ENCODE data around the gene HECTD1.
"Not testable (repeated sequence)": the region's sequence is repeated elsewhere in the genome, so short reads cannot be mapped to it uniquely, and the experiment has no call there.

Gene HECTD1

DNA sequence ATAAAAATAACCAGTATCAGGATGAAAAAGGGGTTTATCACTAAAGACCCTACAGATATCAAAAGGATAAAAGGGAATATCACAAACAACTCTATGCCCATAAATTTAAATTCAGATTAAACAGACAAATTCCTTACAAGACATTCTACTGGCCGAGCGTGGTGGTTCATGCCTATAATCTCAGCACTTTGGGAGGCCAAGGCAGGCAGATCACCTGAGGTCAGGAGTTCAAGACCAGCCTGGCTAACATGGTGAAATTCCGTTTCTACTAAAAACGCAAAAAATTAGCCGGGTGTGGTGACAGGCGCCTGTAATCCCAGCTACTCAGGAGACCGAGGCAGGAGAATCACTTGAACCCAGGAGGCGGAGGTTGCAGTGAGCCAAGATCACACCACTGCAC lies 15.0 kb downstream of the HECTD1 start:
- DNase-seq = not testable (repeated sequence)

DNA sequence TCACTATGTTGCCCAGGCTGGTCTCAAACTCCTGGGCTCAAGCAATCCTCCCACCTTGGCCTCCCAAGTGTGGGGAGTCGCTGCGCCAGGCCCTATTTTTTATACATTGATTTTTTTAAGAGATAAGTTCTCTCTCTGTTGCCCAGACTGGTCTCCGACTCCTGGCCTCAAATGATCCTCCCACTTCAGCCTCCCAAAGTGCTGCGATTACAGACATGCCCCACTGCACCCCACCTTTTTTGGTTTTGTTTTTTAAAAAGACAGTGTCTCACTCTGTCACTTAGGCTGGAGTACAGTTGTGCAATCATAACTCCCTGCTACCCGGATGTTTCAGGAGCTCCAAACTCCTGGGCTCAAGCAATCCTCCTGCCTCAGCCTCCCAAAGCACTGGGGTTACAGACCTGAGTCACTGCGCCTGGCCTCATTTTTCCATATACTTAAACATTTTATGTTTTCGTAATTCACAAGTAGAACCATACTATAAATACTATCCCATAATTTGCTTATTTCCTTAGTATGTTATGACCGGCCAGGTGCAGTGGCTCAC lies 16.8 kb downstream of the HECTD1 start:
- no peak for DNase-seq

DNA sequence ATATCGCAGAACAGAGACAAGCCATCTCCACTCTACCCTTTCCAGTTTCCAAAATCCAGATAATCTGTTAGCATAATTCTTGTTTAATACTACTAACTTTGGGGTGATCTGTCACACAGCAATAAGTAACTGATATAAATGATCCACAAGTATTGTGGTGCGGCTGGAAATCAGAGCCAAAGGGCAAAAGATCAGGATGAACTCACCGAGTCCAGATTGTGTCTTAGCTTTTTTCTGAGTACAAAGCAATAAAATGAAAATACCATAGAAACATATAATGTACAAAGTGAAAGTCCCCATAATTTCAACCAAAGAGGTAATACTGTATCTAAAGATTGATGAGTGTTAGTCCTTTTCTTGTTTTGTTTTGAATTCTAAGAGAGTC lies 17.4 kb downstream of the HECTD1 start:
- DNase-seq = no peak

DNA sequence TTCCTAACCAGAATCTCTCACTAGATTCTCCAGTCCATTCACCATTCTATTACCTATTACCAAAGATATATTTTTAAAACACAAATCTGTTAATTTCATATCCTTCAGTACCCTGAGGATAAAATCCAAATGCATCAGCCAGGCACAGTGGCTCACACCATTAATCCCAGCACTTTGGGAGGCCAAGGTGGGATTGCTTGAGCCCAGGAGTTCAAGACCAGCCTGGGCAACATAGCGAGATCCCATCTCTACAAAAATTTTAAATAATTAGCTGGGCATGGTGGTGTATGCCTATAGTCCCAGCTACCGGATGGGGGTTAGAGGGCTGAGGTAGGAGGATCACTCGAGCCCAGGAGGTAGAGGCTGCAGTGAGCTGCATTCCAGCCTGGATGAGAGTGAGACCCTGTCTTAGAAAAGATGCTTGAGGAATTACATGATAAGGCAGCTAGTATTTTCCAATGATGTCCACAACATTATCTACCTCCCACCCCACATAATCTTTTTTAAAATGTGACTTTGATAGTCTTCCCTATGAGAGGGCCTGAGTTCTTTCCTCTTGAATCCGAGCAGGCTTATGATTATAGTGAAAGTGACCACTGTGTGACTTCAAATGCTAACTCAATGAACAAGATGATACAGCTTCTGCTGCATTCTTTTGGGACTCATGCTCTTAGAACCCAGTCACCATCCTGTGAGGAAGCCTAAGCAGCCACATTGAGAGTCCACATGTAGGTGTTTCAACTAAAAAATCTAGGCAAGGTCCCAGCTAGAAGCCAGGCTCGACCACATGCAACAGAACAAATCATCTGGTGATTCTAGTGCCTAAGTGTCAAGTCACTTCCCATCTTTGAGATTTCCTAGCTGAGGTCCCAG lies 18.0 kb downstream of the HECTD1 start:
- no peak for DNase-seq

DNA sequence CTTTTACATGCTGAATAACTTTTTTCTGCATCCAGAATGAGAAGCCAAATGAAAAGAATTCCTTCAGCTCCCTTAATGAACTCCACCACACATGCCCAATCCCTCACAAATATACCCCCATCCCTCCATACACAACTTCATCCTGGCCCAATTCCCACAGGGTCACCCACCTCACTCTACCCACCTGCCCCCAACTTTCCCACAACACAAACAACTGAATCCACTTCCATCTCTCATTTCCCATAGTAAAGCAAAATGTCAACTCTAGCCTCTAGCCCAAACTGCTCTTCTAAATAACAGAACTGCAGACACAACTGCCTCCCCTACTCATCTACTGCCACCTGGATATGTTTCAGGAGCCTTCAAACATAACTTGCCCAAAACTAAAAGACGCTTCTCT lies 18.8 kb downstream of the HECTD1 start:
- DNase-seq = no peak

DNA sequence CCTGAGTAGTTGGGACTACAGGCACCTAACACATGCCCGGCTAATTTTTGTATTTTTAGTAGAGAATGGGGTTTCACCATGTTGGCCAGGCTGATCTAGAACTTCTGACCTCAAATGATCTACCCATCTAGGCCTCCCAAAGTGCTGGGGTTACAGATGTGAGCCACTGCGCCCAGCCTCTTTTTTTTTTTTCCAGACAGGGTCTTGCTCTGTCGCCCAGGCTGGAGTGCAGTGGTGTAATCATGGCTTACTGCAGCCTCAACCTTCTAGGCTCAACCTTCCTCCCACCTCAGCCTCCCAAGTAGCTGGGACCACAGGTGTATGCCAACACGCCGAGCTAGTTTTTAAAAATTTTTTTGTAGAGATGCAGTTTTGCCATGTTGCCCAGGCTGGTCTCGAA lies 25.6 kb downstream of the HECTD1 start:
- not testable (repeated sequence) for DNase-seq

DNA sequence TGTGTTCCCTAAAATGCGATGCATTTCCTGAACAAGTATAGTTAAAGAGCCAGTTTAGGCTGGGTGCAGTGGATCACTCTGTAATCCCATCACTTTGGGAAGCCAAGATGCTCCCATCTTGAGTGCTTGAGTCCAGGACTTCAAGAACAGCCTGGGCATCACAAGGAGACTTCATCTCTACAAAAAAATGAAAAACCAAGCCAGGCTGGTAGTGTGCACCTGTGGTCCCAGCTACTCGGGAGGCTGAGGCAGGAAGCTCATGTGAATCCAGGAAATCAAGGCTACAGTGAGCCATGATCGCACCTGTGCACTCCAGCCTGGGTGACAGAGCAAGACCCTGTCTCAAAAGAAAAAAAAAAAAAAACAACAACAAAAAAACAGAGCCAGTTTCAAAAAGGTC lies 26.3 kb downstream of the HECTD1 start:
- no peak for DNase-seq

DNA sequence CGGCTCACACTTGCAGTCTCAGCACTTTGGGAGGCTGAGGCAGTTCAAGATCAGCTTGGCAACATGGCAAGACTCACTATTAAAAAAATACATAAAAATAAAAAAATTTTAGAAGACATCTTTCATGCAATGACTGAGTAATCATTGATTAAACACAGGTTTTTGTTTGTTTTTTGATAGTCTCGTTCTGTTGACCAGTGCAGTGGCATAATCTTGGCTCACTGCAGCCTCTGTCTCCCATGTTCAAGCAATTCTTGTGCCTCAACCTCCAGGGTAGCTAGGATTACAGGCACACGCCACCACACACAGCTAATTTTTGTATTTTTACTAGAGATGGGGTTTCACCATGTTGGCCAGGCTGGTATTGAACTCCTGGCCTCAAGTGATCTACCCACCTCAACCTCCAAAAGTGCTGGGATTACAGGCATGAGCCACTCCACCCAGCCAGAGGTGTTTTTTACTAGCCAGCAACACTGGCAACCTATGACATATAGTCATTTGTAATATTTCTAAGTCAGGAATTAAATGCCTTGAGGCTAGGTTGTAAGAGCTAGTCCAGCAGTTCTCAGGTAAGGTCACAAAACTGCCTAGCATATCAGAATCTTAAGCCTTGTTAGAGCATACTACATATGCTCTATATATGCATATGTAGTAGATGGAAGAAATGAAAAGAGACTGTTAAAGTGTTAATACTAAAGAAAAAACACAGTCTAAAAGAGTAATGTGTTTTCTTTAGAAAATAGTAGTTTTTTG lies 27.1 kb downstream of the HECTD1 start:
- DNase-seq = no peak

DNA sequence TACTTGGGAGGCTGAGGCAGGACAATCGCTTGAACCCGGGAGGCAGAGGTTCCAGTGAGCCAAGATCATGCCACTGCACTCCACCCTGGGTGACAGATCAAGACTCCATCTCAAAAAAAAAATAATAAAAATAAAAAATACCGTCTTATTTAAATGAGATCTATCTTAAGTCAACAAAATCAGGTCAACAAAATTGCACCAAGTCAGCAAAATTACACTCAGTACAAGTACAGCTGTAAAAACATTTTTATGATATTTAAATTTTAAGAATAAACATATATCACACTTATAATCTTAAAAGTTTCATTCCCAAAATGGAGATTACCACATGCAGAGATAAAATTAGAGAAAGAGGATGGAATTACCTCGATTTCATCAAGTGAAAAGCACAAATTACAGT lies 33.2 kb downstream of the HECTD1 start:
- DNase-seq = no peak

DNA sequence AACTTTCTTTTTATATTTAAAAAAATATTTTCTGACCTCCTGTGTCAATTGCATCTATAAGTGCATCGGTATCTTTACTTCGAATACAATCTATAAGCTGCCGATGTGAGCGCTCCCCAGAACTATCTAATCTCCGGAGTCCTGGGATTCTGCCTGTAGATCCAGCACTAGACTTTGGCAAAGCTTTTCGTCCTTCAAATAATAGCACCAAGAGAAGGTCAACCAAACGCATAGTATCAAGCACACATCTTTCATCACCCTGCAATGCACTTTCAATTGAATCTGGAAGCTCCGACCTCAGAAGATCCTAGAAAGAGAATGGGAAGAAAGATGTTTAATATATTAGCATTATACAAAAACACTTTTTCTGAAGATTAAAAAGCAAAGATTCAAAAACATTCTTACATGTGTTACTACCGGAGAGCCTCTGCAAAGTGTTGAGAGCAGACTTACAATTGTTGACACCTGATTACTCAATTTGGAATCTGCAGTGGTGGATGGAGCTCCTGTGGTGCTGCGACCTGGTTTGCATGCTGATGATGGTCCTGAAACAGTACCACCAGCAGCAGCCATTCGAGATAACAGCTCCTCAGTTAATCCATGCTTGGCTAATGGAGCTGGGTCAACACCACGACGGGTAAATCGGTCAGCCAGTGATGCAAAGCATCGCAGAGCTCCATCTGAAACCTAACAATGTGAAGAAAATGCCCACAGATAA lies 34.3 kb downstream of the HECTD1 start:
- DNase-seq = no peak

DNA sequence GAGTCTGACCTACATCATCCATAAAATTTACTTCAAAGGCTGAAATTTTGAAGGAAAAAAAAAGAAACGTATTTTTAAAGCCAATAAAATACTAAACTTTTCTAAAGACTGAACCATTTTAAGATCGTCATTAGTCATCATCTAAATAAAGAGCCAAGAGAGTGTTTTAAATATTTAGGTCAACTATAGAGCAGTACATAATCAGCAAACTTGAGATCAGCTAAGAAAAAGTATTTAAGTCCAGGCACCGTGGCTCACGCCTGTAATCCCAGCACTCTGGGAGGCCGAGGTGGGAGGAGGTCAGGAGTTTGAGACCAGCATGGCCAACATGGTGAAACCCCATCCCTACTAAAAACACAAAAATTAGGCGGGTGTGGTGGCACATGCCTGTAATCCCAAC lies 35.5 kb downstream of the HECTD1 start:
- no peak for DNase-seq

DNA sequence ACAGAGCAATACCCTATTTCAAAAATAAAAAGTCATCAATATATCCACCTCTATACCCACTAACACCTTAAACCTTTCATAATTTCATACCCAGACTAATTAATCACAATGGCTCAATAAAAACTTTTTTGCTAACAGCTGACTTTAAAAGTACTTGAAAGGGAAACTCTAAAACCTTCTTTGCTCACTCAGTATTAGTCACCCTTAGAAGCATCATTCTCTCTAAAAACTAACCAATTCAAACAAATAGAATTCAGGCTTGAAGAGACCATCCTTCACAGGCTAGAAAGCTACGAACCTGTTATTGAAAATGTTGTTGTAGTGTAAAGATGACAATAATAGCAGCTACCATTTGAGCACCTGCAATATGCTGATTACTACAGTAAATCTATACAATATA lies 37.2 kb downstream of the HECTD1 start:
- DNase-seq = no peak

DNA sequence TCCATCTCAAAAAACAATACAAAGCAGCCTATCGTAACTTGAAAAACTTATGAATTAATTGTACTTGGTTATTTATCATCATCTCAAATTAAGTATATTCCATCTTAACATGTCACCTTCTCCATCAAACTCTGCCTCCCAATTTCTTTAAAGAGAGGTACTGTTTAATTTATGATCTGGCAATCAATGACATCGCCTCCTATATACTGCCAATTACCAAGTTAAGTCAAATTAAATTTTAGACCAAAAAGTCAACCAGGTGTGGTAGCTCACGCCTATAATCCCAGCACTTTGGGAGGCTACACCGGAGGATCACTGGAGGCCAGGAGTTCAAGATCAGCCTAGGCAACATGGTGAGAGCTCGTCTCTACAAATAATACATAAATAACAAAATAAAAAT lies 37.7 kb downstream of the HECTD1 start:
- DNase-seq = no peak

DNA sequence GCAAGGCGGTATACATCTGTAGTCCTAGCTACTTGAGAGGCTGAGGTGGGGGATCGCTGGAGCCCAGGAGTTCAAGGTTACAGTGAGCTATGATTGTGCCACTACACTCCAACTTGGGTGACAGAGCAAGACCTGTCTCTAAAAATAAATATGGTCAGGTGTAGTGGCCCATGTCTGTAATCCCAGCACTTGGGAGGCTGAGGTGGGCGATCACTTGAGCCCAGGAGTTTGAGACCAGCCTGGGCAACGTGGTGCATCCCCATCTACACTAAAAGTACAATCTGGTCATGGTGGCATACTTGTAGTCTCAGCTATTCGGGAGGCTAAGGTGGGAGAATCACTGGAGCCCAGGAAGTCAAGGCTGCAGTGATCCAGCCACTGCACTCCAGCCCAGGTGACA lies 40.6 kb downstream of the HECTD1 start:
- DNase-seq = no peak

DNA sequence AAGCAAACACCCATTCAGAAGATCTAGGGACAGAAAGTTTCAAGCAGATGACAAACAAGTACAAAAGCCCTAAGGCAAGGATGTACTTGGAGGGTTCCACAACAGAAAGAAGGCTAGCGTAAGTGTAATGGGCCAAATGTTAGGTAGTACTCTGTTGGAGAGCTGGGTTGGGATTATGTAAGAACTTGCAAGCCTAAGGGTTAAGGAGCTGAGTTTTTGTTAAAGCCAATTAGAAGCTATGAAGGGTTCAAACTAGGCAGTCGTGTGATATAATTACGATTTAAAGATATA lies 41.4 kb downstream of the HECTD1 start:
- DNase-seq = no peak

DNA sequence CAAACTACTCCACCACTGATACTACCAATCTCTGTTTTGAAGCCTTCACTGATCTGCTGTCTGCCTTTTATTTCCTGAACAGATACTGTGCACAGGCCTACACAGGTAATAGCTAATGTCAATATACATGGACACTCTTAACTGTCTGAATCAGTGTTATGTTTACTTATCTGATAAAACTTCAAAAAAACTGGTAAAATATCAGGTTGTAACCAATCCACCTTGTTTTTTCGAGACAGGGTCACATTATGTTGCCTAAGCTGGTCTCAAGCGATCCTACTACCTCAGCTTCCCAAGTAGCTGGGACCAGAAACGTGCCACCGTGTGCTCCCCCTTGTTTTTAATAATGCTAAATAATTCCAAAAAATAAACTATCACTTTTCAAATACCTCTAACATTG lies 43.5 kb downstream of the HECTD1 start:
- no peak for DNase-seq

DNA sequence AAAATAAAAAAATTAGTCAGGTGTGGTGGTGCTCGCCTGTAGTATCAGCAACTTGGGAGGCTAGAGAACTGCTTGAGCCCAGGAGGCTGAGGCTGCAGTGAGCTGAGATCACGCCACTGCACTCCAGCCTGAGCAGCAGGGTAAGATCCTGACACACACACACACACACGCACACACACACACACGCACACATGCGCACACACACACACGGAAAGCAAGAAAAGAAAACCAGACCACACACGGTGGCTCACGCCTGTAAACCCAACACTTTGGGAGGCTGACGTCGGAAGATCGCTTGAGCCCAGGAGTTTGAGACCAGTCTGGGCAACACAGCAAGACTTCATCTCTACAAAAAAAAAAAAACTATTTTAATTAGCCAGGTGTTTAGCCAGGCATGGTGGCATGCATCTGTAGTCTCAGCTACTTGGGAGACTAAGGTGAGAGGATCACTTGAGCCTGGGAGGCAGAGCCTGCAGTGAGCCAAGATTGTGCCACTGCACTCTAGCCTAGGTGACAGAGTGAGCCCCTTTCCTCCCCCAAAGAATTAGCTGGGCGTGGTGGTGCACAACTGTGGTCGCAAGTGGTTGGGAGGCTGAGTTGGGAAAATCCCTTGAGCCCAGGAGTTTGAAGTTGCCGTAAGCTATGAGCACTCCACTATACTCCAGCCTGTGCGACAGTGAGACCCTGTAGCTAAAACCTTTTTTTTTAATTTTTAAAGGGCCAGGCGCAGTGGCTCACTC lies 44.5 kb downstream of the HECTD1 start:
- DNase-seq = no peak

DNA sequence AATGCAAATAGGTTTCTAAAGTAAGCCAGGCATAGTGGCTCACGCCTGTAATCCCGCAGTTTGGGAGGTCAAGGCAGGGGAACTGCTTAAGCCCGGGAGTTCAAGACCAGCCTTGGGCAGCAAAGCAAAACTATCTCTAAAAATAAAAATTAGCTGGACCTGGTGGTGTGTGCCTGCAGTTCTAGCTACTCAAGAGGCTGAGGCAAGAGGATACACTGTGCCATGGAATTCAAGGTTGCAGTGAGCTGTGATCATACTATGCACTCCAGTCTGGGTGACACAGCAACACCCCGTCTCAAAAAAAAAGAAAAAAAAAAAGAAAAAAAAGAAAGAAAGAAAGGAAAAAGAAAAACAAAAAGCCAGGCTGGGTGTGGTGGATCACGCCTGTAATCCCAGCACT lies 46.3 kb downstream of the HECTD1 start:
- DNase-seq = no peak

DNA sequence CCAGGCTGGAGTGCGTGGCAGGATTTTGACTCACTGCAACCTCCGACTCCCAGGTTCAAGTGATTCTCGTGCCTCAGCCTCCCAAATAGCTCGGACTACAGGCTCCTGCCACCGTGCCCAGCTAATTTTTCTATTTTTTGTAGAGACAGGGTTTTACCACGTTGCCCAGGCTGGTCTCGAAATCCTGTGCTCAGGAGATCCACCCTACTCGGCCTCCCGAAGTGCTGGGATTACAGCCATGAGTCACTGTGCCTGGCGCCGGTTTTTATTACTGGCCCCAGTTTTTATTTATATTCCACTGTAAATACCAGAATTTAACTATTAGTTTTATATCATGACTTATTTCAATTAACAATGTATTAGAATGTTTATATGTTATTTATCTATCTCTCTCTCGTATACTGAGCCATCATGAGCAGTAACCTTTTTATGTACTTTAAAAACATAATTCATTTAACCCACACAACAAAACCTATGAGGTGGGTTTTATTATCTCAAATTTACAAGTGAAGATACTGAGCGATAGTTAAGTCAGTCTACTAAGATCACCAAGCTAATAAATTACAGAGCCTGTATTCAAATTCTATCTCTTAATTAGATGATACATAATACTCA lies 47.8 kb downstream of the HECTD1 start:
- DNase-seq = no peak

DNA sequence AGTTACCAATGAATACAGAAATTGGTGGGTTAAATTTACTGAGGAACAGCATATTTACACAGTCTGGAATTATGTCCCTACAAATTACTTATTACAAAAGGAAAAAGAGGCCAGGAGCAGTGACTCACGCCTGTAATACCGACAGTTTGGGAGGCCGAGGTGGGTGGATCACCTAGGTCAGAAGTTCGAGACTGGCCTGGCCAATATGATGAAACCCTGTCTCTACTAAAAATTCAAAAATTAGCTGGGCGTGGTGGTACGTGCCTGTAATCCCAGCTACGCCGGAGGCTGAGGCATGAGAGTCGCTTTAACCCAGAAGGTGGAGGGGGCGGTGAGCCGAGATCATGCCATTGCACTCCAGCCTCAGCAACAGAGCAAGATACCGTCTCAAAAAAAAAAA lies 52.6 kb downstream of the HECTD1 start:
- no peak for DNase-seq

DNA sequence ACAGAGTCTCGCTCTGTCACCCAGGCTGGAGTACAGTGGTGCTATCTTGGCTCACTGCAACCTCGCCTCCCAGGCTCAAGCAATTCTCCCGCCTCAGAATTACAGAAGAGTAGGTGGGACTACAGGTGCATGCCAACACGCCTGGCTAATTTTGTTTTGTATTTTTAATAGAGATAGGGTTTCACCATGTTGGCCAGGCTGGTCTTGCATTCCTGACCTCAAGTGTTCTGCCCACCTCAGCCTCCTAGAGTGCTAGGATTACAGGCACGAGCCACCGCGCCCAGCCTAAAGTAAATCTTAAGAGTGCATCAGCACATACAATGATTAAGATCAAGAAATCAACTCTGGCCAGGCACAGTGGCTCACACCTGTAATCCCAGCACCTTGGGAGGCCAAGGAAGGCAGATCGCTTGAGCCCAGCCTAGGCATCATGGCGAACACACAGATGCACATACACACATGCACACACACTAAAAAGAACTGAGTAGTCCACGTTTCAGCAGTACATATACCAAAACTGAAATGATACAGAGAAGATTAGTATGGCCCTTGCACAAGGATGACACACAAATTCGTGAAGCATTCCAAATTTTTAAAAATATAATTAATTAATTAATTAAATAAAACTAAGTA lies 65.0 kb downstream of the HECTD1 start:
- DNase-seq = no peak

DNA sequence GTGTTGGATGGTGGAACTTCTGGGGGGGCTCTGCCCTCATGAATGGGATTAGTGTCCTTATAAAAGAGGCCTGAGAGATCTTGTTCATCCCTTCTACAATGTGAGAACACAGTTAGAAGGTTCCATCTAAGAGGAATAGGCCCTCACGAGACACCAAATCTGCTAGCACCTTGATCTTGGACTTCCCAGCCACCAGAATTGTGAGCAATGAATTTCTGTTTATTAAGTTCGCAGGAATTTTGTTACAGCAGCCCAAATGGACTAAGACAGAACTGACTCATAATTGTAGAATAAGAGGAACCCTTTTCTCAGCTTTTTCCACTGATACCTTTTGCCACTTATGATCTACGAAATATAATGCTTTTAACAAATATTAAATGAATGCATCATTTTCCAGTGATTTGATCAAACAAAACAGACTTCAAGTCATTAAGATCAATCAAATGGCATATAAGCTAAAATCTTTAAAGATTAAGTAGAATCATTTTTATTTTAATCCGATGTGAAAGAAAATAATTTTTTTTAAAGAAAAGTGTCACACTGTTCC lies 68.2 kb downstream of the HECTD1 start:
- no peak for DNase-seq
